Fibroblast of peridontal ligament (primary cell): ENCODE results near the gene FSTL5.
"Not testable (repeated sequence)": the region's sequence is repeated elsewhere in the genome, so short reads cannot be mapped to it uniquely, and the experiment has no call there.

Experiments used
- DNase-seq: peaks from one replicate; pipeline ENCODE4 v3.0.0-alpha.2; 2010; ENCODE audit errors: extremely low read depth

The FSTL5 gene

DNA sequence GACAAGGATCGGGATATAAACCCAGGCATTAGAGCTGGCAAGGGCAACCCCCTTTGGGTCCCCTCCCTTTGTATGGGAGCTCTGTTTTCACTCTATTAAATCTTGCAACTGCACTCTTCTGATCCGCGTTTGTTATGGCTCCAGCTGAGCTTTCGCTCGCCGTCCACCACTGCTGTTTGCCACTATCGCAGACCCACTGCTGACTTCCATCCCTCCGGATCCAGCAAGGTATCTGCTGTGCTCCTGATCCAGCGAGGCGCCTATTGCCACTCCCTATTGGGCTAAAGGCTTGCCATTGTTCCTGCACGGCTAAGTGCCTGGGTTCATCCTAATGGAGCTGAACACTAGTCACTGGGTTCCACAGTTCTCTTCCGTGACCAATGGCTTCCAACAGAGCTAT, 59.9 kb downstream of the FSTL5 start:
- DNase-seq: not testable (repeated sequence)

DNA sequence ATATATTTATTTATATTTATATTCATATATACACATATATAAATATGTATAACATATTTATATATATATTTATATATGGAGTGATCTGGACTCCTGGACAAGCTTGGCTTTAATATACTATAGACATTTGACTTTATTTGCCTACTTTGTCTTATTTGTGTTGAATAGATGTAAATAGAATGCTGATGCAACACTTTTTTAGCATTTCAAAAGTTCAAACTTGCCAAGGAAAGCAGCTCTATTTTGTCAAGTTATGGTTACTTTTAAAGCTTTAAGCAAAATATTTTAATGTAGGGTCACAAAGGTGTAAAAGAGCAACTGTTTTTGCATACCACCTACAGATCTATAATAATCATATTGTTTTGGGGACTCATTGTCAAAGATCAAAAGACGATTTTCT, 61.1 kb downstream of the FSTL5 start:
- no peak for DNase-seq

DNA sequence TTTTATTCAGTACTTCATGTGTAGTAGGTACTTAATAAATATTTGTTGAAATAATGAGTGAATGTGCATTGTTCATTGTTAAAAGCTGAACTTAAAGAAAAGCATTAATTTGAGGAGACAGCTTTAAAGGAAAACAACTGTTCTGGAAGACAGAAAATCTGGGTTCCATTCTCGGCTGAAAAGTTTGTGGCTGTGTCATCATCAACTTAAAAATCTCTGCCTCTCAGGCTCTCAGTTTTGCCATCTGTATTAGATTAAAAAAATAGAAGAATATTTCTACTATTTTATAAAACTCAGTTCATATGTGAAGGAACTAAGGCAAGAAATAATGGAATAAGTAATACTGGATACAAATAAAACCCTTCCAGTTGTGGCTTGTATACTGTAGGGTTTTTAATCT, 62.5 kb downstream of the FSTL5 start:
- DNase-seq: no peak

DNA sequence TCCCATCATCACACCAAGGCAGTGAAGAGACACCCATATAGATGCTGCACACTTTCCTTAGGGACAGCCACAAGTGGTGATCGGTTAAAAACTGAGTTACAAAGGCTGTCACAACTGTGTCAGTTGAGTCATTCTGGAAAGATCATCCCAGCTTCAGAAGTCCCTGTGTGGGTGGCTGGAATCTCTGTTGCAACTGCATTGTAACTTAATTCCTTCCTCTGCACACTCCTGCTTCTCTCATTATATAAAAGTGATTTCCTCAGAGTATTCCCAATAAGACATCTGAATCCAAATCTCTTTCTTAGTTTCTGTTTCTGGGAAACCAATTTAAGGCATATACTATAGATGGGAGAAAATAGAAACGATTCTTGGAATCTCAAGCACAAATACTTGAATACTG, 88.1 kb downstream of the FSTL5 start:
- no peak for DNase-seq

DNA sequence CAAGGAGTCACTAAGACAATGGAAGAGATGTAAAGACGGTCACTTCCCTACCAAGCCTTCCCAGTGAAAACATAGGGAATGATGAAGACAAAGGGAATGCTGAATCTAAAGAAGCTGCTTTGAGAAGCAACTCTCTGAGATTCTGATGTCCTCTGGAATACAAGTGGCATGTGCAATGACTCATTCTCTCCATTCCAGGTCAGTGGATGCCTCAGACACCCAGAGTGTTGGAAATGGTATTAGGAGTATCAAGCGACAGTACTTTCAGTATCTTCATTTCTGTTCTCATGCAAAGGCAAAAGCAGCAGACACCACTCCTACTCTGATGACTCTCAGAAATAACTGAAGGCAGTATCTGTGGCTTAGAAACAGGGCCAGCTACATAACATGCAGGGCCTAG, 102.6 kb downstream of the FSTL5 start:
- DNase-seq: no peak

GRCh38 chr4:162059656-162060055, 104.1 kb downstream of the FSTL5 start:
- DNase-seq: no peak

DNA sequence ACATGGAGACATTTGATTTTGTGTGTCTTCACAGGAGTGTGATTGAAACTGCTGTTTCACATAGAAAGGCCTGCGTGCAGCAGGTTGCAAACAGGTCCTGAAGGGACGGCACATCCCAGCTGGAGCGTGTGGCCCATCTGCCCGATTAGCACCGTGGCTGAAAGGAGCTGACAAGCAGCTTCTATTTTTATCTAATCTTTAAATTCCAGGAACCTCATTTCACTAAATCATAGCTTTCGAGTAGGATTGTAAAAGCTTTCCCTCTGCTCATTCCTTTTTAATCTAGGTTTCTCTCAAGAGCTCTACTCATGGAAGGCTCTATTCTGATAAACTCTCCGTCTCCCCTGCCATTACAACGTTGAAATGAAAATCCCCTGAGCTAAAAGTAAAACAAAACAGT, 106.8 kb downstream of the FSTL5 start:
- DNase-seq: no peak

GRCh38 chr4:162046135-162046534, 117.7 kb downstream of the FSTL5 start:
- DNase-seq: no peak

GRCh38 chr4:162038112-162038511, 125.7 kb downstream of the FSTL5 start:
- no peak for DNase-seq

DNA sequence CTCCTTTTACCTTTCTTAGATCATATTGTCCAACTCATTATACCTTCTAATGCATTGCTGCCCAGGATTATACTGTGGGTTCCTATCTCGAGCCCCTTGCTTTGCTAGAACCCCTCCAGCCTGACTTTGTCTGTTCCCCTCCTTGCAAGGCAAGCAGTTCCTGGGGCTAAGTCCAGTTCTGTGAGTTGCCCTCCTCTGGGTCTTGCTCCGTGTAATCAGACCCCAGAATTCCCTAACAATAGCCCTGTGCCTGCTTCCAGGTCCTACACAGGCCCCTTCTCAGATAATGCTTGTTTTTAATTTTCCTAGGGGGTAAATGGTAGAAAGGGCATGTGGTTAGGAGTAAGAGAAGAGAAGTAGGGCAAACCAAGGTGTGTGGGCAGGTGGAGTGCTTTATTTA, 145.9 kb downstream of the FSTL5 start:
- no peak for DNase-seq

DNA sequence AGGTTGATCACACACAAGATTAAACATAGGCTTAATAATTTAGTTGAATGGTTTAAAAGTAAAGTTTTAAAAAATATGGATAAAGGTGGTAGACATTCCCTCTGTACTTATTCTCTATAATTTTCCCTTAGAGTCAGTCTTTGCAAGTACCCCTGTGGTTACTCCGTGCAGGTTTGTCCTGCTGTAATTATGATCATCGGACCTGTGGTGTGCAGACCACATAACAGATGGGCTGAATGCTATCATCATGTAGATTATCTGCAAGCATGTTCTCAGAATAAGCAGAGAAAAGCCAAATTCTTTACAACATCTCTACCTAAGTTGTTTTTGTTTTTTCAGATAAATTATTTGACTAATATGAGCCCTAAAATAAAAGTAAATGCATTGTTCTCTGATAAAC, 146.8 kb downstream of the FSTL5 start:
- no peak for DNase-seq

- DNase-seq: no peak
Measured at GRCh38 chr4:162016219-162016618, 147.6 kb downstream of the FSTL5 start.

DNA sequence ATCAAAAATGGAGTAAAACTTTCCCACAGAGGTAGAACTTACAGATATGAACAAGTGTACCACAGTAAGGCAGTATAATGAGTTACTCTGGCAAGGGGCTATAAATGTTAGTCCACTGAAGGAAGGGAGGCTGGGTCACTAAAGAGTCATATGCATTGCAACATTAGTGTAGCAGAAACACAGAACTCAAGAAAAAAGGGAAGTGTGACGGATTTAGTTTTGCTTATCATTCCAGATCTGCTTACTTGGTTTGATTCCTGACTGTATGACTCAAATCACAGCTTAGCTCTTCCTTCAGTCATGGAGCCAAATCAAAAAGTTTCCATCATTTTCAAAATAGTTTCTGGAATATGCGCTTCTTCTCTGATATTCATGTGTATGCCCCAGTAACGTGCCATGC, 148.7 kb downstream of the FSTL5 start:
- DNase-seq: no peak

- DNase-seq: peak; percentile 12
Measured at GRCh38 chr4:162011089-162011488, 152.7 kb downstream of the FSTL5 start.

- peak; percentile 2 for DNase-seq
Measured at GRCh38 chr4:162010362-162010761, 153.4 kb downstream of the FSTL5 start.

GRCh38 chr4:161992317-161992716, 171.5 kb downstream of the FSTL5 start:
- DNase-seq: no peak

DNA sequence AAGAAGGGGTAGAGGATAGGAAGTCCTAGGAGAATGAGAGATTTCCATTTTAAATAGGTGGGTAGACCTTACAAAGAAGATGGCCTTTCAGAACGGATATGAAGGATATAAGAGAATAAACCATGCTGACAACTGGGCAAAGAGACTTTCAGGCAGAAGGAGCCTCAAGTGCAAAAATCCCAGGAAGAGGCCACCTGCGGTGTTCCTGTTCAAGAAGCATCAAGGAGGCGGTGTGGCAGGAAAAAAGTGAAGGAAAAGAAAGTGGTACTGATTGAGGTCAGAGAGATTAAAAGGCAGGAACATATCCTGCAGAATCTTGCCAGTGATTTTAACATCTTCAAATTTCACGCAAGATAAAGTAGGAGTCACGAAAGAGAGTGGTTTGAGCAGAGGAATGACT, 172.0 kb downstream of the FSTL5 start:
- DNase-seq: no peak

GRCh38 chr4:161990721-161991120, 173.1 kb downstream of the FSTL5 start:
- no peak for DNase-seq

- DNase-seq: no peak
Measured at GRCh38 chr4:161988946-161989345, 174.9 kb downstream of the FSTL5 start.

DNA sequence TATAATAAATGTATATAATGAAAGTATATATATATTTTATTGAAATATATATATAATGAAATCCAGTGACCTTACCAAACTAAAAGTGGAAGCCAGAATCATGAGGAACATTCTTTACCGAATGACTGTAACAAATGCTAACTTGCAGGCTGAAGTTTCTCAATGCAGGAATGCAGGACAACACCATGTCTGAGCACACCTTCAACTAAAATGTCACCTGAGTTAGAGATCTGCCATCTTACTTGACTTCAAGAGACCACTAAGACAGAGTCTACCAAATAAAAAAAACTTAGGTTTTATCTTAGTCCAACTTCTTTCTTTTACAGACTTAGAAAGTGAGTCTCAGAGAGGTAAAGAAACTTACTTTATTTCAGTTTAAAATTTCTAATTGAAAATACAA, 176.2 kb downstream of the FSTL5 start:
- DNase-seq: no peak

- DNase-seq: no peak
Measured at GRCh38 chr4:161952382-161952781, 211.4 kb downstream of the FSTL5 start.

GRCh38 chr4:161949946-161950725, 213.7 kb downstream of the FSTL5 start:
- peak; percentile 40 for DNase-seq

- DNase-seq: no peak
Measured at GRCh38 chr4:161948026-161948770, 215.6 kb downstream of the FSTL5 start.
